Colonic mucosa (tissue), 4 donors: Measurements from ENCODE around the gene STAU1. TPM values are rescaled to one million over a fixed set of nuclear protein-coding genes. Genes with fewer than 3 reads are reported as not detected.
"Not testable (repeated sequence)": the region's sequence is repeated elsewhere in the genome, so short reads cannot be mapped to it uniquely, and the experiment has no call there.

Source experiments
- DNase-seq: peaks from one replicate; pipeline ENCODE4 v3.0.0-alpha.2; 2020
- H3K27ac ChIP-seq: fragments of 200-600 bp; one replicate; pipeline ENCODE4 v1.8.0; 2021
- H3K27me3 ChIP-seq: fragments of 200-600 bp; one replicate; pipeline ENCODE4 v1.8.0; 2021
- H3K36me3 ChIP-seq: fragments of 200-600 bp; one replicate; pipeline ENCODE4 v1.8.0; 2021
- H3K4me1 ChIP-seq: fragments of 200-600 bp; one replicate; pipeline ENCODE4 v1.8.0; 2021; ENCODE audit warnings: mild to moderate bottlenecking
- H3K4me3 ChIP-seq: fragments of 200-600 bp; one replicate; pipeline ENCODE4 v1.8.0; 2021
- H3K9ac ChIP-seq, 2 donors: one replicate each; pipeline ENCODE4 v1.7.0; 2013; ENCODE audit warnings: control low read depth in 2 of 2, low read depth in 2 of 2, low read length in 2 of 2
- H3K9me3 ChIP-seq: fragments of 200-600 bp; one replicate; pipeline ENCODE4 v1.8.0; 2021
- CTCF ChIP-seq: fragments of 200-600 bp; IDR thresholded peaks from one replicate; pipeline ENCODE4 v1.8.0; 2022; ENCODE audit warnings: antibody characterized with exemption, mild to moderate bottlenecking
- intact Hi-C: fragments of 100-400 bp; cut with DNase I; formaldehyde crosslinking; loops from one replicate; pipeline ENCODE4 v1.14.1; 2022
- total RNA-seq, 2 donors: library from RNA; stranded (reverse); fragmentation: NEBNext Ultra II Directional in 1 of 2; extraction: Animal tissue kit (Norgen Biotek cat#: 25700) in 1 of 2; gene quantifications; one replicate each; pipeline ENCODE4 v1.2.1, GENCODE V29; 2021
- donor health status: healthy.
- donor health status: DM: no; HTN: no; CAD: no.
- donor health status: DM: no; HTN: no; CAD: no.

Gene STAU1
- total RNA-seq, 2 donors from 2014 or later = 86.6 to 106 TPM

GRCh38 chr20:49203011-49203410, 14.9 kb upstream of the STAU1 start:
- no peak for DNase-seq
- Histone ChIP-seq H3K36me3 (no peaks in the 10 kb centered on the region), H3K27me3 (no peaks in the 10 kb centered on the region), H3K27ac (no peak overlapping the region), H3K4me1 (no peaks in the 10 kb centered on the region), H3K9ac (no peak overlapping the region), H3K9me3 (no peaks in the 10 kb centered on the region), H3K4me3 (no peak overlapping the region)
- intact Hi-C loops = no loop called here
- no peak for TF ChIP-seq CTCF

DNA sequence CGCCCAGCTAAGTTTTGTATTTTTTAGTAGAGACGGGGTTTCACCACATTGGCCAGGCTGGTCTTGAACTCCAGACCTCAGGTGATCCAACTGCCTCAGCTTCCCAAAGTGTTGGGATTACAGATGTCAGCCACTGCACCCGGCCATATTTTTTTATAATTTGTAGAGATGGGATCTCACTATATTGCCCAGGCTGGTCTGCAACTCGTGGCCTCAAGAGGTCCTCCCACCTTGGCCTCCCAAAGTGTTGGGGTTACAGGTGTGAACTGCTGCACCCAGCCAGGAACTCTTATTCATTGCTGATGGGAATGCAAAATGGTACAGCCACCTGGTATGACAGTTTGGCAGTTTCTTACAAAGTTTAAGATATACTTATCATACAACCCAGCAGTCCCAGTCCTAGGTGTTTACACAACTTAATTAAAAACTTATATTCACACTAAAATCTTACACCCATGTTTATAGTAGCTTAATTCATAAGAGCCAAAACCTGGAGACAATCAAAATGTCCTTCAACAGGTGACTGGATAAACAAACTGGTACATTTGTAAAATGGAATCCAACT, 11.7 kb upstream of the STAU1 start:
- intact Hi-C loops = no loop called here
- Histone ChIP-seq H3K27ac (no peak overlapping the region), H3K9ac (no peak overlapping the region), H3K9me3 (no peaks in the 10 kb centered on the region), H3K4me1 (no peaks in the 10 kb centered on the region), H3K27me3 (no peaks in the 10 kb centered on the region), H3K36me3 (no peaks in the 10 kb centered on the region), H3K4me3 (no peak overlapping the region)
- no peak for TF ChIP-seq CTCF
- DNase-seq = no peak

- H3K36me3 ChIP-seq, H3K27me3 ChIP-seq, intact Hi-C loops, DNase-seq, H3K9ac ChIP-seq, H3K4me1 ChIP-seq, H3K4me3 ChIP-seq, H3K9me3 ChIP-seq, H3K27ac ChIP-seq: not testable (repeated sequence)
Measured at GRCh38 chr20:49192944-49193518, 4.9 kb upstream of the STAU1 start.

- intact Hi-C loops = no loop called here
- peak overlapping the region; percentile 91 to 97 for H3K9ac ChIP-seq
- H3K4me3 ChIP-seq = peak overlapping the region; percentile 64
- H3K9me3 ChIP-seq = no peaks in the 10 kb centered on the region
- TF ChIP-seq CTCF = no peak
- H3K36me3 ChIP-seq = no peaks in the 10 kb centered on the region
- H3K27me3 ChIP-seq = no peaks in the 10 kb centered on the region
- peaks cover 10% of the 10 kb centered on the region for H3K4me1 ChIP-seq
- DNase-seq = peak; percentile 36
- H3K27ac ChIP-seq = peak overlapping the region; percentile 93
Measured at GRCh38 chr20:49187330-49187850, 744 bp downstream of the STAU1 start.

GRCh38 chr20:49186535-49187329, 1.4 kb downstream of the STAU1 start:
- Histone ChIP-seq H3K27ac (peak overlapping the region; percentile 93), H3K9ac (peak overlapping the region; percentile 73 to 97), H3K27me3 (no peaks in the 10 kb centered on the region), H3K36me3 (no peaks in the 10 kb centered on the region), H3K4me1 (peaks cover 10% of the 10 kb centered on the region), H3K4me3 (peak overlapping the region; percentile 64), H3K9me3 (no peaks in the 10 kb centered on the region)
- no peak for TF ChIP-seq CTCF
- peak; percentile 84 for DNase-seq
- intact Hi-C loops = no loop called here
